GM21367 (cell line): ENCODE measurements around the gene SLC24A4.

Experiments used
- ATAC-seq: cut with Tn5 transposase; IDR thresholded peaks from one replicate; pipeline ENCODE4 v1.9.1; 2021; ENCODE audit not compliant: unreplicated experiment

The SLC24A4 gene

DNA sequence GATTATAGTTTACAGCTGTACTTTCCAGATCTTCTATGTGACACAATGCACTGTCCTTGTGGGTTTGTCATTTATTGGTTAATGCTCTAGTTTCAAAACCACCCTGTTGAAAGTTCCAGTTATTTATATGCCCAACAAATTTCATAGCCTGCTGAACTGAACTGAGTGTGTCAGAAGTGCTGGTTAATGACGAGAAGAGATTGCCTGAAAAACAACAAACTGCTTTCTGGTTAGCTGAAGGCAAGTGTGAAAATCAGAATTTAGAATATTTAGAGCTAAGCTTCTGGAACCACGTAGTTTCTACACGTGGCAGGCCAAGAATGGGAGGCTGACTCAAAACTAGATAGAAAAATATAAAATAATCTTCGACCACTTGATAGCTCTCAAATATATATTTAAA is 171.5 kb downstream of the SLC24A4 start:
- no peak for ATAC-seq

DNA sequence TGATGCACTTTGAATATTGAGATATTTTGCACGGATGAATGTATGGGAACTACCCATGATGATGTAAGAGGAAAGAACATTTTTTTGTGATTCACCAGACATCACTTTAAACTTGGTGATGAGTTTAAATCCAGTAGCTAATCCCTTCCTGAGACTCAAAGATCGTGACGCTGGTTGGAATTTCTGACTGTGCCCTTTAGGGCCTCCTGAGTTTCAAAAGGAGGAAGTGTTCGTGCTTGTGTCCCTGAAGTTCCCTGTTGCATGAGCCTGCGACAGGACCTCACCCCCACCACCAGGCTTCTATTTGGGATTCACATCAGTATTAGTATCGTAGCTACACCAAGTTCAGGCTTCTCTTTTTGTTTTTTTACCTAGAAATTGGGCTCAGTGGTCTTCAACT is 172.1 kb downstream of the SLC24A4 start:
- no peak for ATAC-seq

DNA sequence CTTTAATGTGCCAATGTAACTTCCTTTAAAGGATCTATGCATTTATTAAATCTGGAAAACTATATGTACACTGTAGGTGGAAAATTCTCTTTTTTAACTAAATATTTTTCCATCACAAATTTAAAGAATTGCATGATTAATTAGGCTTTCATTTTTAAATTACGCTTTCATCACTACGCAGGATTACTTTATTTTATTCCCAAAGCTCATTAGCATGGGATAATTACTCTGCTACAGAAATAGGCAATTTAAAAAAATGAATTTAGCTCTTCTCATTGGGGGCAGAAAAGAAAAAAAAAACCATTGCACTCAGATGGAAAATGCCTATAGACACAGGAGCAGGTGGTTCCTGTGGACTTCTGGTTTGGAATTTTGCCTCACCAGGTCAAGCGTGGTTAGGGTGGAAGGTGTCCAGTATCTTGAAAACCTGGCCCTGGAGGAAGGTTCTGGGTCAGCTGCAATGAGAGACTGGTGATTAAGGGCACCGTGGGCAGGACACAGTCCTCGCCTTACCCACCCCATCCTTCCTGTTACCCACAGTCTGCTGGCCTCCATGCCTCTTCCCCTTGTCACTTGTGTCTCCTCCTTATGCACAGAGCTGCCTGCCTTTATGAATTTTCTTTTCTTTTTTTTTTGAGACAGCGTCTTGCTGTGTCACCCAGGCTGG is 173.4 kb downstream of the SLC24A4 start:
- no peak for ATAC-seq

DNA sequence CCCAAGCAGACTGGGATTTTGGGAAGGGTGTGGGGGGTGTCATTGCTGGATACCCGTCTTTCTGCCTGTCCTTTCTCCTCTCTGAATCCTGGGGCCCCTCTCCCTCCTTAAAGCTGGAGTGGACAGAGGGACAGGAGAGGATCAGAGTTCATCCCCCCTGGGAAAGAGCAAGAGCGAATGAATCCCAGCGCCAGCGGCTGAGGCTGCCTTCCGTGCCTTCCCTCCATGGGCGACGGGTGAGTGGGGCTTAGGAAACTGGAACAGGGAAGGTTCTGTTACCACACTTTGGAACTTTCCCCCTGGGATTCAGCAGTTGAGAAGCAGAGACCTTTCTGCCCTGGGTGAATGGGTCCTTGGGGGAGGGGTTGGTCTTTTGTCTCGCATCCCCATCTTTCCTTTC is 174.4 kb downstream of the SLC24A4 start:
- no peak for ATAC-seq

DNA sequence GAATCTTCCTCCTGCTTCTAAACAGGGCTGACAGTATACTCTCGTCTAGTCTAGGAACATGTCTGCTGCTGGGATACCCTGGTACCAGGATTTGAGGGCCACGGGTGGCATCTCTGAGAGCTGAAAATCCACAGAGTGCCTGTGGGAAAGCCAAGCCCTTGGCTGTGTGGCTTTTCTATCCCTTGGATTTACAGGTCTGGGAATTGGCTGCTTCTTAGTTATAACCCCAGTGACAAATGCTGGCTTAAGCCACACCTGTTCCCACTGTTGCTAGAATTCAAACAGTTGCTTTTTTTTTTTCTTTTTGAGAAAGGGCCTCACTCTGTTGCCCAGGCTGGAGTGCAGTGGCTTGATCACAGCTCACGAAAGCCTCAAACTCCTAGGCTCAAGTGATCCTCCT is 176.3 kb downstream of the SLC24A4 start:
- no peak for ATAC-seq

DNA sequence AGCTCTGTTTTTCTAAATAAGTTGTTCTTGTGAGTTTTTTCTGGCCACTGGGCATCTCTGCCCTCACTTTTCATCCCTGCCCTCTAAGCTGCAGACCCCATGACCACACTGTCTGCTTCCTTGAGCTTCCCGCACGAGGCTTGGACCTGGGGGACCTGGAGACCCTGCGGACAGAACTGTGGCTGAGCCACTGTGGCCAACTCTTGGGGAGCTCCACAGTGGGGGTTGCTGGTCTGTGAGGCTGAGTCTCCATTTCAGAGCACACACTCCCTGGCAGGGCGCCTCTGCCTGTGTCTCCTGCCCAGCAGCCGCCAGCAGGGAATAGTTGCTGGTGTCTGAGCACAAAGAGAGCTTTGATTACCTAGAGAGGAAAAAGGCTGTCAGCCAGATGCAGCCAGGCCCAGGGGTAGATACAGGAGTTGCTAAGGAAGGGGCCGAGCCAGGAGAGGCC is 177.6 kb downstream of the SLC24A4 start:
- ATAC-seq = no peak

DNA sequence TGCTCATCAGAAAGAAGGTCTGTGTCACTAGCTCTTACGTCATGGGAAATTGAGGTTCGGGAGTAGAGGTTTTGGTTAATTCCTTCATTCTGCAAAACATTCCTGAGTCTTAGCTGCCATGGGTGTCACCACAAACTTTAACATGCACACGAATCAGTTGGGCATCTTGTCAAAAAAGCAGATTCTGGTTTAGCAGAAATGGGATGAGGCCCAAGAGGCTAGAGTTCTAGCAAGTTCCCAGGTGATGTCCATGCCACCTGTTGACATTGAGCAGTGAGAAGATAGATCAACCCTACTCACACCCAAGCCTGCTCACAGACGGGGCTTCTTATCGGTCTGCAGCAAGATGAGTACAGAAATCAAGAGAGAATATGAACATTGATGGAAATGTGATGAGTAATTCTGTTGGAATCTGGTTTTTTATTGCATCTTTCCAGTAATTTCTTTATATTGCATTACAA is 179.0 kb downstream of the SLC24A4 start:
- ATAC-seq = no peak

DNA sequence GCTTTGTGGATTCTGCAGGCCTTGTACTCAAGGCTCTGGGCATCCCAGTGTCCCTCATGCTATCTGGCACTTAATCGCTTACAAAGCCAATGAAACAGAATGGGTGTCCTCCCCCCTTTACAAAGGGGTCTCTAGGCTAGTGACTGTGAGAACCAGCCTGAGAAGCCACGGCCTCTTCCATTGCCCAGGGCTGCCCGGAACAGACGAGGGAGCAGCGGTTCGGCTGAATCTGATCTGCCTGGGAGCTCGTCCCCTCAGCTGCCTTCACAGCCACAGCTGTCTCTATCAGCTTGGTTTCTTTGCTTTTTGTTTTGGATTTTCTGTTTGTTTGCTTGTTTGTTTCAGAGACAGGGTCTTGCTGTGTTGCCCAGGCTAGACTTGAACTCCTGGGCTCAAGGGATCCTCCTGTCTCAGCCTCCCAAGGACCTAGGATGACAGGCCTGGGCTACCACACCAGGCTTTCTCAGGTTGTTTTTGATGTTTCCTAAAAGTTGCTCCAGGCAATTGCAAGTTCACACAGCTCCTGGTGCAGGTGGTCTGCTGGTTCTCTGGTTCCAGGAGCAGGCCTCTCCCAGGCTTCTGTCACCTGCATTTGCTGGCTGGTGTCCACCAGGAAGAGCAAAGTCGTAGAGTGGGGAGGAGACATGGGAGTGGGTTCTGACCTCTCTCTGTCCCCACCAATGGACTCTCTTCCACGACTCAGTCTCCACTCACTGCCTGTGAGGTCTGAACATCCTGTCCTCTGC is 179.7 kb downstream of the SLC24A4 start:
- ATAC-seq = no peak

DNA sequence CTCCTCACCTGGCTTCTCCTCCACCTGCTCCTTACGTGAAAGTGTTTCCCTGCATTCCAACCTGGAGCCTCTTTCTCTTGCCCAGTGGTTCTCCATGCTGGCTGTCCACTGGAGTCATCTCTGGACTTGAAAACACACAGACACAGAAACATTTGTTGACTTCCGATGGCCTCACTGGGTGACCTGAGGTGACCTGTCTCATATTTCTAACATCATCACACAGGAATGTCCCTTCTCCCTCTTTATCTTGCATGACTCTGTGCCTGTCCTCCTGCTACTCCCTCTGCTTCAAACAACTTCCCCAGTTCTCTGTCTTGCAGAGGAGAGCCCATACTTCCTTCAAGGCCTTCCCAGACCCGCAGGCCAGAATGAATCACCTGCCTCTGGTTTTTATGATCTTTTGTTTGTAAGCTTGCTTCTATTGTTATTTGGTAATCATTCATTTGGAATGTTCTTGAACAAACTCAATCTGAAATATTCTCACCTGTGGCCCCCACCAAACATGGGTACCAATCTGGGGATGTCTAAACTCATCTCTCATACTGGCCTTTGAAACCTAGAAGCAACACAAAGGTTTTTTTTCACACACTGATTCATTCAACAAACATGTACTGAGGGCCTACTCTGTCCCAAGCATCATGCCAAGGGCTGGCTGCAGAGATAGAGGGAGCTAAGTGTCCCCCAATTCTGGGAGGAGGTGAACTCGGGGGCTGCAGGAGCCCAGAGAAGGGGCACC is 181.0 kb downstream of the SLC24A4 start:
- no peak for ATAC-seq

DNA sequence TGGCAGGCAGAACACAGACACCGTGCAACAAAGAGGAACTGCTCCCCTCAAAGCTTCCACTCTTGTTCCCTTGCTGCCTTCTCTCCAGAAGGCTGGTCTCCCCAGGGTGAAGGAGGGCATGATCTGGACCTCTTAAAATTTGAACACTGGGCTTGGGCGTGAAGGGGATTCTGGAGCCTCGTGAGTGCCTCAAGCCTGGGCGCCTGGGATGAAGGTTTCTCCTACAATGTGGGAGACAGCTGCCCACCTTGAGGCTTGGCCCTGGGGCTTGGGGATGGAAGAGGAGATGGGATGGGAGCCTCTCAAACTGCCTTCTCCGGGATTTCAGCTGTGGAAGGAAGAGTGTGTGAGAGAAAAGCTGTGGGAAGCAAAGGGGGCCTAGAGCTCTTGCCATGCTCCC is 182.9 kb downstream of the SLC24A4 start:
- no peak for ATAC-seq

DNA sequence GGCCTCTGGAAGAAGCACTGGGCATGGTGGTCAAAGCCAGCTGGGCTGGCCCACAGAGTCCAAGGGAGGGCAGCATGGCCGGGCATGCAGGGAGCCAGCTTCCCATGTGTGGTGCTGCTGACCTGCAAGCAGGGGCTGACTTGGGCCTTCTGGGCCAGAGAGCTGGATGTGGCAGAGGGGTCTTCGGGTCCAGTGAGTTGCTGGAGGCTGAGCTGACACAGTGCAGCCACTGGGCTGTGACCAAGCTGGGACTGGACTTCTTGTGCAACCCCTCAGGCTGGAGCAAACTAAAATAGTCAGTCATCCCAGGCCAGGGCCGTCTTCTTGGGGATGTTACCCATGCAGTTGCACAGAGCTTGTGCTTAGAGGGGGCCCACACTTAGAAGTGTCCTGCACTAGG is 183.3 kb downstream of the SLC24A4 start:
- no peak for ATAC-seq

DNA sequence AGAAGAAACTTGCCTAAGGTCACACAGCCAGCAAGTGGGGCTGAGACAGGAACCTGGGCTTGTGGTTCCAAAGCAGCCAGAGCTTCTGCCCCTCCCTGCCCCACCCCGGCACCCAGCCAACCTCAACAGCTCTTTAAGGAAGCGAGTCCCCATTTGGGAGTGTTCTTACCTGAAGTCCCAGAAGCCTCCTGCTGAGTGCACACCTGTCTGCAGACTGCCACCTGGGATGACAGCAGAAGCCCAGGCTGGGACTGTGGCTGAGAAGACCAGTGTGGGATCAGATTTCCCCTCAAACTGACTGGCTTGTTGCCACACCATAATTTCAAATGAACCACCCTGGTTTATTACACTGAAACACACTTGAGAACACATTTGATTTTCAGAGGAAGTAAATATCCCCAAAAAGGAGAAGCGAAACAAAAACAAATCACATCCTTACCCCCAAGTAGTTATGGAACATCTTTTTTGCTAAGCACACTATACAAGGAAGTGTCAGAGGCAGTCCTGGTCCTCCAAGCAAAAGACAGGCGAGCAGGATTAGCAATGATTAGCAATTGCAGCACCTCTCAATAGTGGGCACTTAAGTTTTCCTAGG is 184.3 kb downstream of the SLC24A4 start:
- no peak for ATAC-seq

DNA sequence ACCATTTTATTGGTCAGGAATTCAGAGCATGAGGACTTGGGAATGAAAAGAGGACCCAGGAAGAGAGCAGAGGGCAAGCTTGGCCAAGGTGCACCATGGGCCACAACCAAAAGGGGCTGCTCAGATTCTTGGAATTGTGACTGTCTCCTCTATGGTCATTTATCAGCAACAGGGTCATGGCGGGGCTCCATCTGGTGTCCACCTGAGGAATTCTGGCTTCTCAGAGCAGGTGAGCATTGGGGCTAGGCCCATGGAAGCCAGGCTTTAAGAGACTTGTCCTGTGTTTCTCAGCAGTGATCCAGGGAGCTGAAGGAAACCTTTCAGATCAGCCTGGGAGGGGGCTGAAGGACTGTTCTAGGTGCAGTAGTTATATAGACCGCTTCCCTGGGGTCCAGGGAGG is 188.0 kb downstream of the SLC24A4 start:
- no peak for ATAC-seq

DNA sequence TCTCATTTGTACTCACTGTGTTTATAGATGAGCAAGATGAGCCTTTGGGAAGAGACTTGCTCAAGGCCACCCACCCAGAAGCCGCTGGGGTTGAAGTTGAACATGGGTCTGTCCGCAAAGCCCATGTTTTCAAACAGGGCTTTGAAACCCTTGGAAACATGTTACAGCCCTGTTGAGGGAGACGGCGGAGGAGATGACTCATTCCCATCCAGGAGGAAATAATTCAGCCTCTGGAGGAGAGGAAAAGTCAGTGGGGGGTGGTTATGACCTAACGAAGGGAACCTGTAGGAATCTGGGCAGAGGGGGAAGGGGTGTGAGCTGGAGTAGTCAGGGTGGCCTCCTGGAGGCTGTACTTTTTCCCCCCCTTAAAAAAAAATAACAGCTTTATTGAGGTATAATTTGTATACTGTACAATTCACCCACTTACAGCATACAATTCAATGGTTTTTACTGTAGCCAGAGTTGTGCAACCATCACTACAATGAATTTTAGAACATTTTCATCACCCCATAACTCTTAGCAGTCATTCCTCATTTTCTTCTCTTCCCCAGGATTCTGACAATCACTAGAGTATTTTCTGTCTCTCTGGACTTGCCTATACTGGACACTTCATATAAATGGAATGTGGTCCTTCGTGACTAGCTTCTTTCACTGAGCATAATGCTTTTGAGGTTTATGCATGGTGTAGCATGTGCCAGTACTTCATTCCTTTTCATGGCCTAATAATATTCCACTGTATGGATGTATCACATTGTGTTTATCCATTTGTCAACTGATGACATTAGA is 188.7 kb downstream of the SLC24A4 start:
- no peak for ATAC-seq

DNA sequence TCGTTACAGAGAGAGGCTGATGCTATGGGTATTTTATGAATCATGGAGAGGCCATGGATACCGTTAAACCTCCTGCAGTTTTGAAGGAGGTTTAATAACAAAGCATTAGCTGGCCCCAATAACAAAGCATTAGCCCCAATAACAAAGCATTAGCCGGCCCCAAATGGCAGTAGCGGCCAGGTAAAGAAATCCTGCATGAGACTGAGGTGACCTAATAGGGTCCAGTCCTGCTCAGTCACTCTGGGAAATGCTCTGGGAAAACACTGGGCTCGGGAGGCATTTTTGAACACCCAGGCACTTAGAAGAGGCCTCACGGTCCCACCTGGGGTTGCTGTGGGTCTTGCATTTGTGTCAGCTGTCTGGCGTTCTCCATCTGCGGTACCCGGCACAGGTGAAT is 189.8 kb downstream of the SLC24A4 start:
- no peak for ATAC-seq

DNA sequence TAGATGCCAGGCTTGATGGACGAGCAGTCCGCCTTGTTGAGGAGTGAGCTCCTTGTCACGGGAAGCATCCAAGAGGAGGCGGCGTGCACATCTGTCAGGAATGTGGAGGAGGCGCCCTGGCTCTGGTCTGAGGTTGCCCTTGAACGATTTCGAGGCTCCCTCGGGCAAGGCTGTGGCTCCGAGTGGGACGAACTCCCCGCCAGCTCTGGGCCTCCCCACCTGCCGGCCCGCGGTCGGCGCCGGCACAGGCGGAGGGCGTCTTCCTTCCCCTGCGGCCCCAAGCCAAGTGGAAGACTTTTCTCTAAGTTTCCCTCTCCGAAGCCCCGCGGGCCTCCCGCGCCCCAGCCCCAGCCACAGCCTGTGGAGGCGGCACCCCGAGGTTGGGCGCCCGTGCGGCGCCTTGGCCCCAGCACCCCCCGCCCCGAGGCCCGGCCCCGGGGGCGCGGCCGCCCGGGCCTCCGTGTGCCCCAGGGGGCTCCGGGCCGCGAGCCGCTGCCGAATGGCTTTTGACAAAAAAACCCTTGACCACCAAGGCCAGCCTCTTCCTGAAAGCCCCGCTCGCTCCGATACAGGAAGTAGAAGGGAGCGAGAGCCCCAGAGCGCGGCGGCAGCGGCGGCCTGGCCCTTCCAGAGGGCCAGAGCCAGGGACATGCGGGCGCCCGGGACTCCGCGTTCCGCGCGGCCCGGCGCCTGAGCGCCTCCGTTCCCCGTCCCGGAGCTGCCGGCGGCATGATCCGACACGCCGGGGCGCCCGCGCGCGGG is 190.4 kb downstream of the SLC24A4 start, which contains the start of gene RIN3:
Gene RIN3, plus strand, starts transcription at position 578 of the 762 bp plus-strand sequence. Its CDS starts 152 bp downstream, at position 730.
- ATAC-seq = peak; percentile 59

DNA sequence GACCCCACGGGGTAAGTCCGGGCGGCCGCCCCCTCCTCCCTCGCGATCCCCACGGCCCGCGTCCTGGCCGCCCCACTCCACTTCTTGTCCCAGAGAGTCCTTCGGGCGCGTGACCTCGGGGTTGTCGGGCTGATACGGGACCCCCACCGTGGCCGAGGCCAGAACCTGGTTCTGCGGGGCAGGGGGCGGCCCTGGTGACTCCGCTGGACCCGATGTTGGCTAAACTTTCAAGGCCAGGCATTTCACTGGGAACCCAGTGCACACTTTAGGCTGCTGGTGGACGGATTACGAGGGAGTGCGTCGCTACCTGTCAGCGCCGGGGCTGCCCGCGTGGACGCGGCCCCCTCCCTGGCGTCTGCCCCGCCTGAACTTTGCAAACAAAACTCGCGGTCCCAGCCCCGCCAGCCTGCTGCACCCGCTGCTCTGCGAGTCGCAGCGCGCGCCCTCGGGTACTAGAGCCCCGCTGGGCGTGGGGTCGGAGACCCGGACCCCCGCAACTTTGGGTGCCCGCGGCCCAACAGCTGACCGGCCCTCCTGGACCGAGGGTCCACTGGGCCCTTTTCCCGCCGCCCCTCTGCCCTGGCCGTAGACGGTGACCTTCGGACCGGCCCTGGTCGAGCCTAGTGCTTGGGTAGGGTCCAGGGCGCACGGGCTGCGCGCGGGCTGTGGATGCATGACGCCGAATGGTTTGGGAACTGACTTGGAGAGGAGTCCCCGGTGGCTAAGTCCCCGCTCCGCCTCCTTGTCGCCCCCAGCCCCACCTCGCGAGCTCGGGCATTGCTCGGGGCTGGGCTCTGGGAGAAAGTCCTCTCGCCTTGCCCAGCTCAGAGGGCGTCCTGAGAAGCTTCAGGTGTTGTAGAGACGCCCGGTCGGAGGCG is 191.2 kb downstream of the SLC24A4 start:
- ATAC-seq = no peak

DNA sequence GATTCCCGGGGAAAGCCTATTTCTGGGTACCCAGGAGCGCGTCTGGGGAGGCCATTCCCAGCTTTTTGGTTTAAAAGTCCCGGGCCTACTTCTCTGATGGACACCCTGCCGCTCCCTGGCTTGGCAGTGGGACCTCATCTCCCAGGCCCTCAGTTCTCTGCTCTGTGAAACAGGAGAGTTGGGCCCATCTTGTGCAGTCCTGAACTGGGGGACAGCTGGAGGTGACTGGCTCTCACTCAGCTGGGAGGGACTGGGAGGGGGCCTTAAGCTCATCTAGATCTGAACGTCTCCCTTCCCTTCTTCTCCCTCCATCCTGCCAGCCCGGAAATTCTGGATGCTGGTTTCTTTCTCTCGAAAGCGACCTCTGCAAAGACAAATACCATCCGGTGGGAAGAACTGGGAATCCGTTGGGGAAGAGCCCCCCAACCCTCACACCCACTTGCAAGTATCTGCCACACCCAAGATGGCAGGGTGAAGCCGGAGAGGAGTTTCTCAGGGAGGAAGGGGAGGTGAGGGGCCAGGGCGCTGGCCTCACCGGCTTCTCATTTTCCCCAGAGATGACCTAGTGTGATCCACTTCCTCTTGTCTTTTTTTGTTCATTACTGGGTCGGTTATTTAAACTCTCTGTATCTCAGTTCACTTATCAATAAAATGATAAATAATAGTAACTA is 192.0 kb downstream of the SLC24A4 start:
- no peak for ATAC-seq
